Breast epithelium (tissue), 3 donors: ENCODE data around the gene IGFBP7.

Experiments used
- POLR2A ChIP-seq: fragments of 450-650 bp; IDR thresholded peaks from one replicate; pipeline ENCODE4 v1.6.1; 2016; ENCODE audit warnings: antibody characterized with exemption, mild to moderate bottlenecking, moderate library complexity
- TF ChIP-seq, protein P1 (sequence below), 3 donors: fragments of 450-650 bp; IDR thresholded peaks; one replicate each; pipeline ENCODE4 v1.5.1; 2016 to 2017; ENCODE audit warnings: antibody characterized with exemption in 3 of 3, mild to moderate bottlenecking in 3 of 3, moderate library complexity in 3 of 3

- TF ChIP-seq, protein P1, sequence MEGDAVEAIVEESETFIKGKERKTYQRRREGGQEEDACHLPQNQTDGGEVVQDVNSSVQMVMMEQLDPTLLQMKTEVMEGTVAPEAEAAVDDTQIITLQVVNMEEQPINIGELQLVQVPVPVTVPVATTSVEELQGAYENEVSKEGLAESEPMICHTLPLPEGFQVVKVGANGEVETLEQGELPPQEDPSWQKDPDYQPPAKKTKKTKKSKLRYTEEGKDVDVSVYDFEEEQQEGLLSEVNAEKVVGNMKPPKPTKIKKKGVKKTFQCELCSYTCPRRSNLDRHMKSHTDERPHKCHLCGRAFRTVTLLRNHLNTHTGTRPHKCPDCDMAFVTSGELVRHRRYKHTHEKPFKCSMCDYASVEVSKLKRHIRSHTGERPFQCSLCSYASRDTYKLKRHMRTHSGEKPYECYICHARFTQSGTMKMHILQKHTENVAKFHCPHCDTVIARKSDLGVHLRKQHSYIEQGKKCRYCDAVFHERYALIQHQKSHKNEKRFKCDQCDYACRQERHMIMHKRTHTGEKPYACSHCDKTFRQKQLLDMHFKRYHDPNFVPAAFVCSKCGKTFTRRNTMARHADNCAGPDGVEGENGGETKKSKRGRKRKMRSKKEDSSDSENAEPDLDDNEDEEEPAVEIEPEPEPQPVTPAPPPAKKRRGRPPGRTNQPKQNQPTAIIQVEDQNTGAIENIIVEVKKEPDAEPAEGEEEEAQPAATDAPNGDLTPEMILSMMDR (IDR thresholded peaks at IDR 0.05) = no peak
- TF ChIP-seq POLR2A = no peak
Measured at GRCh38 chr4:57100979-57101651, 9.1 kb downstream of the IGFBP7 start.
